CD4-positive, alpha-beta T cell treated with Interleukin-17A for 4 hours (primary cell): Measurements from ENCODE around the gene HEPHL1.
A peak's percentile ranks its signal among the peaks of the same experiment; 100 is the strongest.
"Not testable (repeated sequence)": the region's sequence is repeated elsewhere in the genome, so short reads cannot be mapped to it uniquely, and the experiment has no call there.

ENCODE experiments used
- DNase-seq: peaks from one replicate; pipeline ENCODE4 v3.0.0-alpha.2; 2020; ENCODE audit warnings: mixed read lengths

HEPHL1 gene

GRCh38 chr11:94089341-94089740, 68.2 kb downstream of the HEPHL1 start:
- DNase-seq = no peak

- DNase-seq = no peak
These were observed 69.2 kb downstream of the HEPHL1 start for GRCh38 chr11:94090401-94090800.

DNA sequence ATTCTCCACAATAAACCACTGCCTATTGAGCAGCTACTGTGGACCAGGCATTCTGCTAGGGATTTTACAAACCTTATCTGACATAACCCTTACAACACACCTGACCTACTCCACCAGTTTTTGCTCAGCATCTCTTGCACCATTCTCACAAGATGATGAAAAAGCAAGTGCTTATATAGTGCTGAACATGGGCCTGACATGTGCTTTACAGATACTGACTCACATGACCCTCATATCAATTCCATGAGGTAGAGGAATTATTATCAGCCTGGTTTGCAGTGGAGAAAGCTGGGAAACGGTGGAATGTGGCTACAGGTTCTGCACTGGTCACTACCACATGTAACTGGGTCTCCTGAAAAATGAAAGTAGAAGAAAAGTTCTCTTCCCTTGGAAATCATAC, 69.9 kb downstream of the HEPHL1 start:
- no peak for DNase-seq

DNA sequence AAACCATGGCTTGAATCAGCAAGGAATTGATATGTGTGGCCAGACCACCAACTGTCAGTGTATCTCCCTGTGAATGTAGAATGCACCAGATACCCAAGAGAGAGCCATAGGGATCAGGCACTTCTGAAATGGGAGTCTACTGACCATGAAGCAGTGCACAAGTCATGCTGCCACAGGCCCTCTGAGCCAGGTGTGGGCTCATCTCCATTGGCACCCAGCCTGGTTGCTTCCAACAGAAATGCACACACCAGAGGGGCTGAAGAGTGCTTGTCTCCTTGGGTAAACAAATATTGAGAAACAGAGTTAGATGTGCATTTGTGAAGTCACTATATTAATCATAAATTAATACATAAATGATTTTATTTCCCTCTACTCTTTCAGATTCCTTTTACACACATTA, 79.1 kb downstream of the HEPHL1 start:
- DNase-seq = no peak

GRCh38 chr11:94103471-94103870, 82.3 kb downstream of the HEPHL1 start:
- DNase-seq = no peak

DNA sequence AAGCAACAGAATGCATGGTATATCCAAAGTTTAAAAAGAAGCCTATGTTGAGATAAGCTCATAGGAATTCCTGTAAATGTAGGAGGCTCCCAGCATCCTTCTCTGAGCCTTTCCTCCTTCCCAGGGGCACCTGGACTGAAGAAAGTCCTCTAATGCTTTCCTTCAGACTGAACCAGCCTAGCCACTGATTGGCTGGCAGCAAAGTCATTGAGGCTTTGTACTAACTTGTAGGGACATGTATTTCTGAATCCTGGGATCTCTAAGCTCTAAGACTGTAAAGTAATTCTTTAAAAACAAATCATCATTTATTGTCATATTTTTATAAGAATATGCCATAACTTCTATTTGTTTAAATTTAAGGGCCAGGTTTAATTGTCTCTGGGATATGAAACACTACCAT, 83.6 kb downstream of the HEPHL1 start:
- DNase-seq = no peak

GRCh38 chr11:94106716-94107115, 85.6 kb downstream of the HEPHL1 start:
- no peak for DNase-seq

DNA sequence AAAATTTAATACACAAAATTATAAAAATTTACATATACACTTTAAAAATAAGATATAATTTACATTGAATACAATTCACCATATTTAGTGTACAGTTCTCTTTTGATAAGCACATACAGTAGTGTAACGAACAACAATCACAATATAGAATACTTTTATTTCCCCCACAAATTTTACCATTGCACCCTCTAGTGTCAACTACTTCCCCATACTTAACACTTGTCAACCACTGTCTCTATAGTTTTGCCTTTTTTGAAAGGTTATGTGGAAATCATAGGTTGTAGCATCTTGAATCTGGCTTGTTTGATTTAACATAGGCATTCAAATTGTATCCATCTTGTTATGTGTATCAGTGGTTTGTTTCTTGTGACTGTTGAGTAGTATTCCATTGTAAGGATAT, 86.2 kb downstream of the HEPHL1 start:
- DNase-seq = no peak

GRCh38 chr11:94111241-94111640, 90.1 kb downstream of the HEPHL1 start:
- DNase-seq = no peak

- no peak for DNase-seq
These were observed 90.5 kb downstream of the HEPHL1 start for GRCh38 chr11:94111660-94112059.

GRCh38 chr11:94112206-94112953, 91.2 kb downstream of the HEPHL1 start:
- no peak for DNase-seq

GRCh38 chr11:94117197-94117574, 96.0 kb downstream of the HEPHL1 start:
- DNase-seq = no peak

GRCh38 chr11:94117871-94118270, 96.7 kb downstream of the HEPHL1 start:
- no peak for DNase-seq

- not testable (repeated sequence) for DNase-seq
These were observed 98.5 kb downstream of the HEPHL1 start for GRCh38 chr11:94119676-94120075.

DNA sequence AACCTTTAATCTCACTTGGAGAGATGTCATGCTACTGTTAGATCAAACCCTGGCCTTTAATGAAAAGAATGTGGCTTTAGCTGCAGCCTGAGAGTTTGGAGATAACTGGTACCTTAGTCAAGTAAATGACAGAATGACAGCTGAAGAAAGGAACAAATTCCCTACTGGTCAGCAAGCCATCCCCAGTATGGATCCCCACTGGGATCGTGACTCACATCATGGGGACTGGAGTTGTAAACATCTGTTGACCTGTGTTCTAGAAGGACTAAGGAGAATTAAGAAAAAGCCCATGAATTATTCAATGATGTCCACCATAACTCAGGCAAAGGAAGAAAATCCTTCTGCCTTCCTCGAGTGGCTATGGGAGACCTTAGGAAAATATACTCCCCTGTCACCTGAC, 99.4 kb downstream of the HEPHL1 start:
- DNase-seq = not testable (repeated sequence)

GRCh38 chr11:94120946-94121345, 99.8 kb downstream of the HEPHL1 start:
- DNase-seq = no peak

- DNase-seq = no peak
These were observed 104.4 kb downstream of the HEPHL1 start for GRCh38 chr11:94125407-94126115.

GRCh38 chr11:94127638-94128037, 106.5 kb downstream of the HEPHL1 start:
- no peak for DNase-seq

DNA sequence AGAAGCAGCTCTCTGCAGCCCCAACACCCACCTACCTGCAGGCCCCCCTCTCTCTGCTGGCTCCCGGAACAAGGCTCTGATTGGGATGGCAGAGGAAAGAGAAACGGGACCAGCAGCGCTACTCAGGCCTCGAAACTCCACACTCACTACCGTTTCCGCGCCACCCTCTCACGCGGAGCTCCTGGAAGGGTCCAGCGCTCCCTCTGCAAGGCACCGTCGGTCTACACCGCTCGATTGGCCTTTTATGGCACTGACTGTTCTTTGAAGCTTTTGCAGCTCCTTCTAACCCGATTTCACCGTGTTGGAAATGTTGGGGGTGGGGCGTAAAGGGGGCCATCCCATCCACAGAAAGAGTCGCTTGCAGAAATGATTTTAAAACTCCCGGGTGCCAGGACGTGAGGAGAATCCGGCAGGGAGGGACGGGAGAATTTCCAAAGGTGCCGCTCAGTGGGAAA, 107.2 kb downstream of the HEPHL1 start:
- DNase-seq = no peak

DNA sequence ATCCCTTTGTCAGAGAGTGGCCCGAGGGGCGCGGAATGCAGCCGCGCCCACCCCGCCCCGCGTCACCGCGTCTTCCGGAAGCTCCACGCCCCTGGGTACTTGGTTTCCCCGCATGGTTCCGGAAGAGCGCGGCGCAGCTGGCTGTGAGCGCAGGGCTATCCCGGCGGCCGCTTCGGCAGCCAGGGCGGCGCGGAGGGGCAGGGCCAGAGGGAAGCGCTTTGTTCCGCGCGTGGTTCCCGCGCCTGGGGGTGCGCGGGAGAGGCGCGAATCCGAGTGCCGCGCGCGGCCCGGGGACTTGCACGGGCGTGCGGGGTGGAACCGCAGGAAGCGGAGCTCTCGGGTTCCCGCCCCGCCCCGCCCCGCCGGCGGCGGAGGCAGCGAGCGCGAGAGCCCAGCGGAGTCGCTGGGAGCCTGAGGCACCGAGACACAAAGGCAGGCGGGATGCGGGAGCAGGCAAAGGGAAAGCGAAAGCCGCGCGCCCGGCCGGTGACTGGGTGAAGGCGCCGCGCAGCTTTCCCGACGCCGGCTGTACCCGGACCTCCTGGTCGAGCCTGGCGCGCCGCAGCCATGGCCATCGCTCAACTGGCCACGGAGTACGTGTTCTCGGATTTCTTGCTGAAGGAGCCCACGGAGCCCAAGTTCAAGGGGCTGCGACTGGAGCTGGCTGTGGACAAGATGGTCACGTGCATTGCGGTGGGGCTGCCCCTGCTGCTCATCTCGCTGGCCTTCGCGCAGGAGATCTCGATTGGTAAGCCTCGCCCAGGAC, 107.8 kb downstream of the HEPHL1 start, which contains the start of gene PANX1:
TSS of gene PANX1 (plus strand) at position 96 of the 766 bp plus-strand sequence. CDS start at position 568, 472 bp downstream.
- DNase-seq = peak; percentile 77

DNA sequence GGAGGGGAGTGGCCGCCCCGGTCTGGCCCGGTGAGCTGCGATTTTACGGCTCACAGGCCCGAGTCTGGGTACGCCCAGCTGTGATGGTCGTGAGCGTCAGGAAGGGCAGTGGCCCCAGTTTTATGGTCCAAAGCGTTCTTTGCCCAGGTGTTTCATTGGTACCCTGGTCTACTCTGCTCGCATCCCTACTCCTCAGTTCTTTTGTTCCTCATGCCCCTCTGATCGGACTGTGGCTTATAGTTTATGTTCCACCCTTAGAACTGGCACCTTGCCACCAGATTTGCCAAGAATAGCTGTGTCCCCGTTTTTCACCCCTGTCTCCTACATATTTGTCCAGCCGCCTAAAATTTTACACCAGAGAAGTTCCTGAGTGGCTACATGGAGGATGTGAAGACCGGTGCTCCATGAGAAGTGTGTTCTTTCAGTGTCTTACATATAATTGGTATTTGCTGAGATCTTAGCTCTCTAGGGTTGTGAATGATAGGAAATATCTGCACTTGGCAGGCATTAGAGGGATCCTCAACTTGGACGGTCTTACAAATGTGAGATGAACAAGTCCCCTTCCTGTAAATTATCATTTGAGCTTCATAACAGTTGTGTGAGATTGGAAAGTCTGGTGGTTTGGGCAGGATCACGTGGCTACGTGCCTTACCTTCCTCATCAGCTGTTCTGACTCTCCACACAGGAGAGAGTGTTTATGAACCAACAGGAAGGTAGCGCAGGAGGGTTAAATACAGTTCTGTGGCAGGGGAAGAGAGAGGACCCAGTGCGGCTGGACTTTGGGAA, 108.6 kb downstream of the HEPHL1 start:
- DNase-seq = peak; percentile 15

DNA sequence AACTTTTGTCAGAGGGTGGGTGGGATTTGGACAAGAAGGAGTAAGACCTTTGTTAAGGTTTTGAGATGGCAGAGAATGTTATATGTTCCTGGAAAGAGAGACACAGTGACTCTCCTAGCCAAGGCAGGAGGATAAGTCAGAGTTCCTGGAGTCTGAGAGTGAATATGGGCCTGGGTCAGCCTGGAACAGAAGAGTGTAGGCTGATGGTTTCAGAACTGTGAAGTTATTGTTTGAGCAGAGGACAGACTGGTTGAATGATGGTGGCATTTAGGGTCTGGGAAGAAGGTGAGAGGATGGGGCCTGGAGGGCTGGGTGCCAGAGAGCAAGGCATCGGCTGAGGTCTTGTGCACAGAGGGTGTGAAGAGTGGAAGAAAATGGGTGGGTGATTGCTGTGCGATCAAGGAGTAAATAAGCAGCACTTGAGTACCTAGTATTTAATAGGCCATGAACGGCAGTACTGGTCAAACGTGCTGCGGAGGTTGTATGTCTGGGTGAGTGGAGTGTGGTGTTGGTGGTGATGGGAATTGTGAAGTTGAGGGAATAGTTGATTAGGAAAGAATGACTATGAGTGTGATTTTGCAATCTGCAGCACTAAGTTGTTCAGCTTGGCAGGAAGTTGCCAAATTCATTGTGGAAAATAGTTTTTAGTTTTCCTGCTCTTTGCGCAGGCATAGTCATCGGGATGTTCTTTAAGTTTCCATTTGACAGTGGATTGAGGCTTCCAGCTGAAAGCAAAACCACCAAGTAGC, 109.3 kb downstream of the HEPHL1 start:
- DNase-seq = no peak
